Parathyroid adenoma (tissue), 2 donors: Measurements from ENCODE around the gene KRT3.

Experiments
- H2AFZ ChIP-seq: fragments of 300-600 bp; sonication (generic); one replicate; pipeline ENCODE4 v1.7.0; 2017; ENCODE audit warnings: antibody characterized with exemption, mild to moderate bottlenecking
- H3K27ac ChIP-seq: fragments of 300-600 bp; sonication (generic); one replicate; pipeline ENCODE4 v1.7.0; 2017
- H3K27me3 ChIP-seq: fragments of 300-600 bp; sonication (generic); one replicate; pipeline ENCODE4 v1.7.0; 2017; ENCODE audit warnings: low read length; ENCODE audit not compliant: control insufficient read depth, insufficient read depth
- H3K36me3 ChIP-seq: fragments of 300-600 bp; sonication (generic); one replicate; pipeline ENCODE4 v1.7.0; 2017; ENCODE audit warnings: low read length; ENCODE audit not compliant: control insufficient read depth, insufficient read depth
- H3K4me1 ChIP-seq: fragments of 300-600 bp; sonication (generic); one replicate; pipeline ENCODE4 v1.7.0; 2017; ENCODE audit warnings: control low read depth
- H3K4me2 ChIP-seq: fragments of 300-600 bp; sonication (generic); one replicate; pipeline ENCODE4 v1.7.0; 2017; ENCODE audit warnings: low read length
- H3K4me3 ChIP-seq: fragments of 300-600 bp; sonication (generic); one replicate; pipeline ENCODE4 v1.7.0; 2017; ENCODE audit warnings: low read depth, low read length
- H3K79me2 ChIP-seq: fragments of 300-600 bp; sonication (generic); one replicate; pipeline ENCODE4 v1.7.0; 2017; ENCODE audit warnings: control low read depth
- H3K9ac ChIP-seq: fragments of 300-600 bp; sonication (generic); one replicate; pipeline ENCODE4 v1.7.0; 2017; ENCODE audit warnings: mild to moderate bottlenecking
- H3K9me3 ChIP-seq: fragments of 300-600 bp; sonication (generic); one replicate; pipeline ENCODE4 v1.7.0; 2017; ENCODE audit warnings: low read length; ENCODE audit not compliant: control insufficient read depth
- TF ChIP-seq, protein P1 (sequence below): fragments of 300-600 bp; sonication (generic); IDR thresholded peaks from one replicate; pipeline ENCODE4 v1.7.0; 2017; ENCODE audit warnings: antibody characterized with exemption, mild to moderate bottlenecking
- donor health status: primary hyperparathyroidism.

The KRT3 gene

DNA sequence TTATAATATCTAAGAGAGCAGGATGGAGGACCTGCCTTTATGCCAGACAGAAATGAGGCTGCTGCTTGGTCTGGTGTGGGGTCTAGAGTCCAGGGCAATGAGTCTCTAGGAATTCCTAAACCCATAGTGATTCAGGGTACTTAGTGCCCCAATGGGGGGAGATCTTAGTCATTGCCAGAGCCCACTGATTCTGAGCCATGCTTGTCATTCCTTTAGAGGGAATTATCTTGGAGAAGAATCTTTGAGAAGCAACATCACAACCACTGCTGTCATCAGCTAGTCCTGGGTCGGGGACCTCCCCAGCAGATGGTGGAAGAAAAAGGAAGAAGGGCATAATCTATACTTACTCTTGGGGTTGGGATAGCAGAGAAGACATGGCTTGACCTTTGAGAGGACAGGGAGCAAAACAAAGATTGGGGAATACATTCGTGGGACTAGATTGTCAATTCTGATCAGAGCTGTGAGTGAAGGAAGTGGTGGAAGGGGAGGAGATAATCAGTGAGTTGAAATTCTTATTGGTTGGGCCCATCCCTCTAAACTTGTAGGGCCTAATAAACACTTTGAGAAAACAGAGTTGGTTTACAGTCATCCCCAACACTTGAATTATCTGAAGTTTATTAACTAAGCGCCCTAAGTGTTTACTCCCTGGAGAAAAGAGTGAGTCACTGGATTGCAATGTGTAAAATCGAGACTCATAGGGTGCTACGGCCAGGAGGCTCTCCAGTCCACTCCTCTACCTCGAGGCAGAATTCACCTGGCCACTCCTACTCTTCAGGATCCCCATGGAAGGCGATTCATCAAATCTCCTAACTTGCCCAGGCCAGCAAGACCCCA is 3.0 kb upstream of the KRT3 start:
- H2AFZ ChIP-seq: no peak overlapping the region
- H3K4me2 ChIP-seq: no peak overlapping the region
- no peaks in the 10 kb centered on the region for H3K36me3 ChIP-seq
- H3K4me1 ChIP-seq: no peaks in the 10 kb centered on the region
- no peak overlapping the region for H3K27ac ChIP-seq
- TF ChIP-seq, protein P1, sequence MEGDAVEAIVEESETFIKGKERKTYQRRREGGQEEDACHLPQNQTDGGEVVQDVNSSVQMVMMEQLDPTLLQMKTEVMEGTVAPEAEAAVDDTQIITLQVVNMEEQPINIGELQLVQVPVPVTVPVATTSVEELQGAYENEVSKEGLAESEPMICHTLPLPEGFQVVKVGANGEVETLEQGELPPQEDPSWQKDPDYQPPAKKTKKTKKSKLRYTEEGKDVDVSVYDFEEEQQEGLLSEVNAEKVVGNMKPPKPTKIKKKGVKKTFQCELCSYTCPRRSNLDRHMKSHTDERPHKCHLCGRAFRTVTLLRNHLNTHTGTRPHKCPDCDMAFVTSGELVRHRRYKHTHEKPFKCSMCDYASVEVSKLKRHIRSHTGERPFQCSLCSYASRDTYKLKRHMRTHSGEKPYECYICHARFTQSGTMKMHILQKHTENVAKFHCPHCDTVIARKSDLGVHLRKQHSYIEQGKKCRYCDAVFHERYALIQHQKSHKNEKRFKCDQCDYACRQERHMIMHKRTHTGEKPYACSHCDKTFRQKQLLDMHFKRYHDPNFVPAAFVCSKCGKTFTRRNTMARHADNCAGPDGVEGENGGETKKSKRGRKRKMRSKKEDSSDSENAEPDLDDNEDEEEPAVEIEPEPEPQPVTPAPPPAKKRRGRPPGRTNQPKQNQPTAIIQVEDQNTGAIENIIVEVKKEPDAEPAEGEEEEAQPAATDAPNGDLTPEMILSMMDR: no peak
- H3K4me3 ChIP-seq: no peak overlapping the region
- H3K9ac ChIP-seq: no peak overlapping the region
- H3K27me3 ChIP-seq: no peaks in the 10 kb centered on the region
- no peaks in the 10 kb centered on the region for H3K79me2 ChIP-seq
- H3K9me3 ChIP-seq: no peaks in the 10 kb centered on the region

DNA sequence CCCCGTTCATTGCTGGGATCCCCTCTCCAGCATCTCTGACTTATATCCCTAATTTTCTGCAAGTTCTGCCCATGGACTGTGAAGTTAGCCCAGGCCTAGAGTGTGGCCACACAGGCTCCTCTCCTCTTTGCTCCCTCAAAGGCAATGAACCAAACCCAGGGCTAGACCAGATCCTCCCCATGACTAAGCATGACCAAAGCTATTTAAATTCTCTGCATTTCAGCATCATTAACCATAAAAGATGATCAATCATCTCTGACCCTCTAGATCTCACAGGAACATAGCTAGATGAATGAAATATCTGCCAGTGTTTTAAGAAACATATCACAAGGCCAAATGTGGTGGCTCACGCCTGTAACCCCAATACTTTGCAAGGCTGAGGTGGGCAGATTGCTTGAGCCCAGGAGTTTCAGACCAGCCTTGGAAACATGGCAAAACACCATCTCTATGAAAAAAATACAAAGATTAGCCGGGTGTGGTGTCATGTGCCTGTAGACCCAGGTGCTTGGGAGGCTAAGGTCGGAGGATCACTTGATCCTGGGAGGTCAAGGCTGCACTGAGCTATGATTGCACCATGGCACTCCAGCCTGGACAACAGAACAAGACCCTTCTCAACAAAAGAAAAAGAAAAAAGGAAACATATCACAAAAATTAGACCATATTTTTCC is 2.2 kb upstream of the KRT3 start:
- H3K27ac ChIP-seq: no peak overlapping the region
- no peaks in the 10 kb centered on the region for H3K9me3 ChIP-seq
- H3K4me3 ChIP-seq: no peak overlapping the region
- TF ChIP-seq, protein P1: no peak
- no peaks in the 10 kb centered on the region for H3K27me3 ChIP-seq
- H3K4me1 ChIP-seq: no peaks in the 10 kb centered on the region
- no peak overlapping the region for H2AFZ ChIP-seq
- no peaks in the 10 kb centered on the region for H3K36me3 ChIP-seq
- H3K79me2 ChIP-seq: no peaks in the 10 kb centered on the region
- H3K9ac ChIP-seq: no peak overlapping the region
- no peak overlapping the region for H3K4me2 ChIP-seq

DNA sequence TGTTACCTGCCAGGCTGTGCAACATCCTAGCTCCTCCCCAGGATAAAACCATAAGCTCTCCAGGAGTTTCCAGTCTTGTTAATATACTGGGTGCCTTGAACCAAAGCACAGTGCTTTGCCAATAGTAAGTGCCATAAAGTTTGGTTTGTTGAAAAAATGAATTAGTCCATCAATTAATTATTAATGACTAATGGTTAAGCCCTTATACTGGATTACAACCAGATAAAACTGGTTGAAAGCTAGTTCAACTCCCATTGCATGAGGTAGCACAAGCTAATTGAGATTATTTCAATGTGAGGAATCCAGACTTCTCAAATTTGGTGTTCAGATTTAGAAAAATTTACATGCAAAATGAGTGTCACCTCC is 1.6 kb upstream of the KRT3 start:
- Histone ChIP-seq H2AFZ (no peak overlapping the region), H3K9ac (no peak overlapping the region), H3K27ac (no peak overlapping the region), H3K79me2 (no peaks in the 10 kb centered on the region), H3K4me1 (no peaks in the 10 kb centered on the region), H3K36me3 (no peaks in the 10 kb centered on the region), H3K4me3 (no peak overlapping the region), H3K9me3 (no peaks in the 10 kb centered on the region), H3K27me3 (no peaks in the 10 kb centered on the region), H3K4me2 (no peak overlapping the region)
- TF ChIP-seq, protein P1: no peak

DNA sequence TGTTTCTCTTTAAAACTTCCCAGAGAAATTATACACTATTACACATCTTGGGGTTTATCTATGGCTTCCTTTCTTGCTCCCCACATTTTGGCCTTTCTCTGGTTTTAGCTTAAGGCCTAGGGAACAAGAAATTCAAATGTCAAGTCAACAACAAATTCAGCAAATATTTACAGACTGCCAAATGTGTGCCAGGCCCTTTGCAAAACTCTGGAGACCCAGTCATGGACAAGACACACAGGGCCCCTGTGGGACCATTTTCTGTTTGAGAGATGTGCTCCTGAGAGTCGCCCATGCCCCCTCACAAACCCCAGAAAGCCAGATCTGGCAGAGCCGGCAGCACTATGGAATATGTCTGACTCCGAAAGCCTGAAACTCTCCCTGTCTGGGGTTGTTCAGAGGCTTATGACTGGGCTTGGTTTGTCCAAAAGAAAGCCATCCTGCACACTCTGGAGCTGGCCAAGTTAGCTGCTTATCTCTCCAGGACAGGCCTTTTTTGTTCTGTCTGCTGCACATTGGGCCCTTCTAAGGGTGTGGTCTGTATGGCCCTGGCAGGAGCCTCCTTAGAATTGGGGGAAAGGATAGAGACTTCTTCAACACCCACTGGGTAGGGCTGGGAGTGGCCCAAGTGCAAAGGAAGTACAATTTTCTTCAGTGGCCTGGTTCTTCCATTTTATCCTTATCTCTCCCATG is 1.1 kb upstream of the KRT3 start:
- H3K79me2 ChIP-seq: no peaks in the 10 kb centered on the region
- TF ChIP-seq, protein P1: no peak
- H3K36me3 ChIP-seq: no peaks in the 10 kb centered on the region

More for the DNA sequence above, 1.1 kb upstream of the KRT3 start:
- Histone ChIP-seq H3K27me3 (no peaks in the 10 kb centered on the region), H3K4me3 (no peak overlapping the region), H3K9me3 (no peaks in the 10 kb centered on the region), H3K9ac (no peak overlapping the region), H2AFZ (no peak overlapping the region), H3K4me2 (no peak overlapping the region), H3K27ac (no peak overlapping the region), H3K4me1 (no peaks in the 10 kb centered on the region)
